ENCODE data around the gene LILRA1.

The LILRA1 gene

GRCh38 chr19:54606891-54607784 lies 13.7 kb downstream of the LILRA1 start:
- H3K4me3 ChIP-seq (ENCODE audit: low read depth, low read length) = no peak overlapping the region
- no peak for TF ChIP-seq CTCF (IDR thresholded peaks at IDR 0.05; ENCODE audit: control insufficient read depth, extremely low read depth, insufficient read depth)
- no peak for DNase-seq (ENCODE audit: low read depth)

GRCh38 chr19:54607785-54608150 lies 14.3 kb downstream of the LILRA1 start:
- no peak for DNase-seq (ENCODE audit: low read depth)
- TF ChIP-seq CTCF (IDR thresholded peaks at IDR 0.05; ENCODE audit: control insufficient read depth, extremely low read depth, insufficient read depth) = no peak
- no peak overlapping the region for H3K4me3 ChIP-seq (ENCODE audit: low read depth, low read length)

- H3K4me3 ChIP-seq (ENCODE audit: low read depth, low read length) = no peak overlapping the region
- no peak for DNase-seq (ENCODE audit: low read depth)
- TF ChIP-seq CTCF (IDR thresholded peaks at IDR 0.05; ENCODE audit: control insufficient read depth, extremely low read depth, insufficient read depth) = no peak
Observed at GRCh38 chr19:54608205-54608604, 14.8 kb downstream of the LILRA1 start.

- DNase-seq (ENCODE audit: low read depth) = no peak
- no peak for TF ChIP-seq CTCF (IDR thresholded peaks at IDR 0.05; ENCODE audit: control insufficient read depth, extremely low read depth, insufficient read depth)
- H3K4me3 ChIP-seq (ENCODE audit: low read depth, low read length) = no peak overlapping the region
Observed at GRCh38 chr19:54608792-54609191, 15.4 kb downstream of the LILRA1 start.

GRCh38 chr19:54609356-54609791 lies 15.9 kb downstream of the LILRA1 start:
- no peak for DNase-seq (ENCODE audit: low read depth)
- no peak overlapping the region for H3K4me3 ChIP-seq (ENCODE audit: low read depth, low read length)
- no peak for TF ChIP-seq CTCF (IDR thresholded peaks at IDR 0.05; ENCODE audit: control insufficient read depth, extremely low read depth, insufficient read depth)

GRCh38 chr19:54612428-54612827 lies 19.0 kb downstream of the LILRA1 start:
- no peak for DNase-seq (ENCODE audit: low read depth)

More at GRCh38 chr19:54612428-54612827, 19.0 kb downstream of the LILRA1 start:
- no peak for TF ChIP-seq CTCF (IDR thresholded peaks at IDR 0.05; ENCODE audit: control insufficient read depth, extremely low read depth, insufficient read depth)
- H3K4me3 ChIP-seq (ENCODE audit: low read depth, low read length) = no peak overlapping the region

Measured in LNCaP clone FGC (cell line).